DOHH2 (cell line): Measurements from ENCODE around the gene FUT4.

ENCODE experiments used
- CTCF ChIP-seq: fragments of 200-600 bp; sonication (generic); IDR thresholded peaks from one replicate; pipeline ENCODE4 v1.5.1; 2014; ENCODE audit warnings: antibody characterized with exemption, mild to moderate bottlenecking, low read depth, low read length; ENCODE audit not compliant: poor library complexity, severe bottlenecking
- EZH2phosphoT487 ChIP-seq: fragments of 200-600 bp; sonication (generic); IDR thresholded peaks from 2 replicates; pipeline ENCODE4 v1.6.1; 2017; ENCODE audit warnings: borderline replicate concordance, mild to moderate bottlenecking, antibody characterized with exemption, low read length, moderate library complexity, mixed read lengths

- no peak for TF ChIP-seq CTCF
- TF ChIP-seq EZH2phosphoT487, result no peak
These were observed 40.3 kb downstream of the FUT4 start for GRCh38 chr11:94583866-94584500.
